Measurements from ENCODE around the gene LIPG.
"Not testable (repeated sequence)": the region's sequence is repeated elsewhere in the genome, so short reads cannot be mapped to it uniquely, and the experiment has no call there.

Gene LIPG

GRCh38 chr18:49573835-49574234, 12.0 kb downstream of the LIPG start:
- DNase-seq (ENCODE audit: low spot score) = no peak

GRCh38 chr18:49579041-49579440, 17.2 kb downstream of the LIPG start:
- DNase-seq (ENCODE audit: low spot score) = not testable (repeated sequence)

GRCh38 chr18:49579583-49579982, 17.7 kb downstream of the LIPG start:
- DNase-seq (ENCODE audit: low spot score) = not testable (repeated sequence)

GRCh38 chr18:49580279-49580678, 18.4 kb downstream of the LIPG start:
- no peak for DNase-seq (ENCODE audit: low spot score)

- no peak for DNase-seq (ENCODE audit: low spot score)
Measured at GRCh38 chr18:49581371-49581770, 19.5 kb downstream of the LIPG start.

- DNase-seq (ENCODE audit: low spot score) = no peak
Measured at GRCh38 chr18:49582579-49582978, 20.7 kb downstream of the LIPG start.

DNA sequence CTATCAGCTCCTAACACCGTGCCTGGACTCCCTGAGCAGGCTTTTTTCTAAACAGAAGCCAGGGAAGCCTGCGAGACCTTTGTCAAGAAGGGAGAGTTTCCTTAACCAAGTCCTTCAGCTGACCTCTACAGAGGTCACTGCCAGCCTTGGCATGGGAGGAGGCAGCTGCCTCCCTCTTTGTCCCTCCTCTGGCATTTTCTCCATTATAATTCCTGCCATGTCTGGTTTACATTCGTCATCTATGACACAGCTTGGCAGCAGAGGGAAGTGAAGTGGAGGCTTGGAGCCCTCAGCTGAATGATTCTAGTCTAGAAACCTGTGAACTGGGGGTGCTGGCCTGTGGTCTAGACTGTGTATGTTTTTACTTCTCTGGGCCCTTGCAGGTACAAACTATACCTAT, 22.5 kb downstream of the LIPG start:
- DNase-seq (ENCODE audit: low spot score) = no peak

DNA sequence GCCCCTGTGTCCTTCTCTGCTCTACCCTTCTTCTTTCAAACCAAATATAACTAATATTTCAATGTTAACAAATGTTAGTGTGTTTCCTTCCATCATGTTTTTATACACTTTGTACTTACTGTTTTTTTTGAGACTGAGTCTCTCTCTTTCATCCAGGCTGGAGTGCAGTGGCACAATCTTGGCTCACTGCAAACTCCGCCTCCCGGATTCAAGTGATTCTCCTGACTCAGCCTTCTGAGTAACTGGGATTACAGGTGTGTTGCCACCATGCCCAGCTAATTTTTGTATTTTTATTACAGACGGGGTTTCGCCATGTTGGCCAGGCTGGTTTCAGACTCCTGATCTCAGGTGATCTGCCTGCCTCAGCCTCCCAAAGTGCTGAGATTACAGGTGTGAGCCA, 23.1 kb downstream of the LIPG start:
- DNase-seq (ENCODE audit: low spot score) = not testable (repeated sequence)

DNA sequence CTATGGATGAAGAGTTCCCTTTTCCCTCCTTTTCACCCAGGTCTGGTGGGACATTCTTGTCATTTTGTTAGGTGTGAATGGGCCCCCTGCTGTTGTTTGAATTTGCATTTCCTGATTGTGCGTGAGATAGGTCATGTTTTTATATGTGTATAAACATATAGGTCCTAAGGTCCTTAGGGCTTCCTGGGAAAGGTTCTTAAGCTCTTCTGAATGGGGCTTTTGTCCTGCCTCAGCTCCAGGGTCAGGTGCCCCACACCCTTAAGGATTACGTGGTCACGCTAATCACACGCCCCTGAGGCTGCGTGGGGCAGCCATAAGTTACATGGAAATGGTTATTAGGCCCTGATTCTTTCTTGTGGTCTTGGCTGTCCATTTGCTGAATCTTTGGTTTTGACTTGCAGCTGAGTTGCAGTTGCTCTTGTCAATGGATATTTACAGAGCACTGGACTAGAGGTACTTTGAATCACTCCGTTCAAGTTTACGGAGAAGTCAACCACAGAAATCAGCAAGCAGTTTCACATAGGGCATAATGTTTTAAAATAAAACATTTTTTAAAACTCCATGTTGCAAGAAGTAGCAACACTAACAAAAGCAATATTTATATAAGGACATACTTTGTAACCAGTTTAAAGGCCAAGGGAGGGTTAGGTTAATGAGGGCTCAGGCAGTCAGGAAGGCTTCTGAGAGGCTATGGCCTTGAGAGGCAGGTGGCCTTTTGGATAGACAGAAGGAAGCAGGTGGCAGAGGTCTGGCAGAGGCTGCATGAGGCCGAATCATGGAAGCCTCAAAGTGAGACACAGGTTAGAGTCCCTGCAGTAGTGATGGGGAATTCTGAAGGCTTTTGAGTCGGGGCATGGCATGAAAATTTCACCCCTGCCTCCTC, 24.2 kb downstream of the LIPG start:
- no peak for DNase-seq (ENCODE audit: low spot score)

DNA sequence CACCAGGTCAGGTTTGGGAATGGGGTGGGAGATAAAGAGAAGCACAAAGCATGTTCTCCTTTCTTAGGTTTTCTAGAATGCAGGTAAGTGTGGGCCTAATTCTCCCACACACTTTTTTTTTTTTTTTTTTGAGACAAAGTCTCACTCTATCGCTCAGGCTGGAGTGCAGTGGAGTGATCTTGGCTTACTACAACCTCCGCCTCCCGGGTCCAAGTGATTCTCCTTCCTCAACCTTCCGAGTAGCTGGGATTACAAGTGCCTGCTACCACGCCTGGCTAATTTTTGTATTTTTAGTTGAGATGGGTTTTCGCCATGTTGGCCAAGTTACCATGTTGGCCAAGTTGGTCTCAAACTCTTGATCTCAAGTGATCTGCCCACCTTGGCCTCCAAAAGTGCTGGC, 26.3 kb downstream of the LIPG start:
- no peak for DNase-seq (ENCODE audit: low spot score)

GRCh38 chr18:49588971-49589370, 27.1 kb downstream of the LIPG start:
- no peak for DNase-seq (ENCODE audit: low spot score)

DNA sequence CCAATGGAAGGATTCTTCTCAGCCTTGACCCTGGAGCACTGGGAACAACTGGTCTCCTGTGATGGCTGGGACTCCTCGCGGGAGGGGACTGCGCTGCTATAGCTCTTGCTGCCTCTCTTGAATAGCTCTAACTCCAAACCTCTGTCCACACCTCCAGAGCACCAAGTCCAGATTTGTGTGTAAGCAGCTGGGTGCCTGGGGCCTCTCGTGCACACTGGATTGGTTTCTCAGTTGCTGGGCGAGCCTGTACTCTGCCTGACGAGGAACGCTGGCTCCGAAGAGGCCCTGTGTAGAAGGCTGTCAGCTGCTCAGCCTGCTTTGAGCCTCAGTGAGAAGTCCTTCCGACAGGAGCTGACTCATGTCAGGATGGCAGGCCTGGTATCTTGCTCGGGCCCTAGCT, 28.8 kb downstream of the LIPG start:
- no peak for DNase-seq (ENCODE audit: low spot score)

DNA sequence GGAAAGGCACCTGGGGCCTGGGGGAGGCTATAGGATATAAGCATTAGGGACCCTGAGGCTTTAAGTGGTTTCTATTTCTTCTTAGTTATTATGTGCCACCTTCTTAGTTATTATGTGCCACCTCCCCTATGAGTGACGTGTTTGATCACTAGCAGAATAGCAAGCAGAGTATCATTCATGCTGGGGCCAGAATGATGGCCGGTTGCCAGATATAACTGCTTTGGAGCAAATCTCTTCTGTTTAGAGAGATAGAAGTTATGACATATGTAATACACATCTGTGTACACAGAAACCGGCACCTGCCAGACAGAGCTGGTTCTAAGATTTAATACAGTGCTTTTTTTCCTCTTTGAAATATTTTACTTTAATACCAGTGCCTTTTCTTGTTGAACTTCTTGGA, 29.4 kb downstream of the LIPG start:
- no peak for DNase-seq (ENCODE audit: low spot score)

DNA sequence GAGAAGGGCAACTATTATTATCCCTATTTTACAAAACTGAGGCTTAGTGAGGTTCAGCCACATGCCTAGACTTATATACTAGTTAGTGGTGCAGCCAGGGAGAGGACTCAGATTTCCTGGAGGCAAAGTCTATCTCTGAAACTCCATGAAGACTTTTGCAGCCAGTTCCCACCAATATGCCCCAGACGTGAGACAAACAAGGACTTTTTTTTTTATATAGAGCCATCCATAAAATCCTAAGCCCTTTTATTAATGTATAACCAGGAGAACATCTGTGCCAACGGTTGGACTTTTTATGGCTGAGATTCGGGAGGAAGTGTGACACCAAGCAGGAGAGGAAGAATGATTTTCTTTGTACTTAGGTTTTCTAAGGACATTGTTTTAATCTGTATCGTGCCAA, 29.9 kb downstream of the LIPG start:
- no peak for DNase-seq (ENCODE audit: low spot score)

- no peak for DNase-seq (ENCODE audit: low spot score)
Measured at GRCh38 chr18:49596687-49597086, 34.8 kb downstream of the LIPG start.

- no peak for DNase-seq (ENCODE audit: low spot score)
Measured at GRCh38 chr18:49597157-49597931, 35.5 kb downstream of the LIPG start.

GRCh38 chr18:49601211-49601610, 39.4 kb downstream of the LIPG start:
- no peak for DNase-seq (ENCODE audit: low spot score)

- no peak for DNase-seq (ENCODE audit: low spot score)
Measured at GRCh38 chr18:49608366-49609255, 46.8 kb downstream of the LIPG start.

- no peak for DNase-seq (ENCODE audit: low spot score)
Measured at GRCh38 chr18:49609256-49610021, 47.6 kb downstream of the LIPG start.

GRCh38 chr18:49610022-49610445, 48.2 kb downstream of the LIPG start:
- no peak for DNase-seq (ENCODE audit: low spot score)

- DNase-seq (ENCODE audit: low spot score) = no peak
Measured at GRCh38 chr18:49611316-49611715, 49.5 kb downstream of the LIPG start.
